NCI-H128 (cell line): ENCODE measurements around the gene CSRP1.
"Not testable (repeated sequence)": the region's sequence is repeated elsewhere in the genome, so short reads cannot be mapped to it uniquely, and the experiment has no call there.

ENCODE experiments used
- DNase-seq: peaks from one replicate; lab custom pipeline; 2025; ENCODE audit not compliant: unreplicated experiment; lab: John Stamatoyannopoulos, UW

Gene CSRP1

GRCh38 chr1:201479201-201479730, 27.7 kb downstream of the CSRP1 start:
- no peak for DNase-seq

GRCh38 chr1:201478666-201479065, 28.3 kb downstream of the CSRP1 start:
- DNase-seq, result not testable (repeated sequence)

GRCh38 chr1:201476670-201477344, 30.1 kb downstream of the CSRP1 start:
- no peak for DNase-seq

DNA sequence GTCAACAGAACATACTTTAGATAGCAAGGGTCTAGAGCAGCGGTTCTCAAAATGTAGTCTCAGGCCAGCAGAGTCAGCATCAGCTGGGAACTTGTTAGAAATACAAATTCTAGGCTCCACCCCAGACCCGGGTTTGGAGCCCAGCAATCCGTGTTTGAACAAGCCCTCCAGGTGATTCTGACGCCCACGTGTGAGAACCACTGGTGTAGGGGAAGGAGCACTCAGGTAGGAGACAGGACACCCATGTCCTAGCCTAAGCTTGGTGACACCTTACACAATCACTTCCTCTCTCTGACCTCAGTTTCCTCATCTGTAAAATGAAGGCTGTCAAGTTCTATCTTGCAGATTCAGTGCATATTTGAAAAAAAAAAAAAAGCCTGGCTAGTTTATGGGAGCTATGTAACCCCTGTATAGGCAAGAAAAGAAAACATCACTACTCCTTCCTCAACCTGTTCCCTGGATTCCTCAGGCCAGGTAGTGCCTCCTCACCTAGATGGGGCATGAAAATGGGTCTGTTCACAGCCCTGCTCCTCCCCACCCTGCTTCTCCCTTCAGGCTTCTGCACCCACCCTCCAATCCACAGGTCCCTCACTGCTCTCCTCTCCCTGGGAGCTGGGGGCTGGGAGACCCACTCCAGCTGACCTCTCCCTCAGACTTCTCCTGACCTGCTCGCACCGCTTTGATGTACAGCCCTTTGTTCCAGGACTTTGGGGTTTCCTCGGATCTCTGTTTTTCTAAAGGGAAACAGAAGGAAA, 30.8 kb downstream of the CSRP1 start:
- no peak for DNase-seq

DNA sequence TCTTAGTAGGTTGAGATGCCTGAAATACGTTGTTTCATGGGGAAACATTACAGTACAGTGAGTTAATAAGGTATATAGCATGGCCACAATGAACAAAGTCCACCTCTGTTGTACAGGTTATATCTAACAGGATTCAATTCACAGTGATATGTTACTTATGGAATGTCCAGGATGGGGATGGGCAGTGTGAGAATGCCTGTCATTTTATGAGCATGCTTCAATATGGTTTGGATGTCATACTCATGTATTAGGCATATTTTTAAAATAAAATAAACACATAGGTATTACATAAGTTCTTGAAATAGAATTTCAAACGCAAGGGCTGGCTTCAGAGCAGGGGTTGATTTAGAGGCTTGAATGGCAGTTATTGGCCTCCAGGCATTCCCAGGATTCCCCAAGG, 31.8 kb downstream of the CSRP1 start:
- no peak for DNase-seq

DNA sequence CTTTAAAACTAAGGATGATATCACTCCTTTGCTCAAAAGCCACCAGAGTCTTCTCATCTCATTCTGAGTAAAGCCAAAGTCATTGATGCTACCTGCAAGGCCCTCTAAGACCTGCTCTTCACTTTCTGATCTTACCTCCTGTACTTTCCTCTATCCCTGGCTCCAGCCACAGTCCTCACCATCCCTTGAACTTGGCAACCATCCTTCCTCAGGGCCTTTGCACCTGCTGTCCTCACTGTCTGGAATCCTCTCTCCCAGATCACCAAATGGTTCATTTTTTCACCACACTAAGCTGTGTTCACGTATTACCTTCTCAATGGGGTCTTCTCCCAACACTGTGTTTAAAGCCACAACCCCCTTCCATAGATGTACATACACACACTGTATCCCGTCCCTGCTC, 33.6 kb downstream of the CSRP1 start:
- DNase-seq, result no peak

DNA sequence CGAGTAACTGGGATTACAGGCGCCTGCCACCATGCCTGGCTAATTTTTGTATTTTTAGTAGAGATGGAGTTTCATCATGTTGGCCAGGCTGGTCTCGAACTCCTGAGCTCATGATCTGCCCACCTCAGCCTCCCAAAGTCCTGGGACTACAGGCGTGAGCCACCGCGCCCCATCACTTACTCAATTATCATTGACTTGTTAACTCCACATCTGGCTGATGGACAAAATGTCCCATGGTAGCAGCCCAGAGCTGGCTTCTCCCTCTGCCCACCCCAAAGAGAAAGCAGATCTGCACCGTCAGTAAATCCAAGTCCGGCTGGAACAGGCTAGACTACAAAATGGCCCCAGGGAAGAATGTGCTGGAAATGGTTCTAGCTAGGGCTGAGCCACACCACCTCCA, 34.6 kb downstream of the CSRP1 start:
- DNase-seq, result not testable (repeated sequence)

DNA sequence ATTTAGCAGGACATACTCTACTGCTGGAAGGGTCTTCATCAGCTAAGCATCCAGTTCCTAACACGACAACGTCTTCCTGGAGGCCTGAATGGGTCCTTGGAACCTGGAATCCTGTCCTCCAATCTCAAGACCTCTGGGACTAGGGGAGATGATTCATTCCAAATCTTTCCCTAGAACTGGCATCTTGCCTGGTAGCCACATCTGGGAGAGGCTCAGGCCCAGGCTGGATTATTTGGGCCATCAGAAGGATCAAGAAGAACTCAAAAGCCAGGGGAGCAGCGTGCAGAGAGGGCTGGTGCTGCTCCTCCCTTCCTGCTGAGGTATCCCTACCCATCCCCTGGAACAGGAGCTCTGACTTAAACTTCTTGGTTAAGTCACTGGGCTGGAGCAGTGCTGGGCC, 35.2 kb downstream of the CSRP1 start:
- DNase-seq, result no peak

DNA sequence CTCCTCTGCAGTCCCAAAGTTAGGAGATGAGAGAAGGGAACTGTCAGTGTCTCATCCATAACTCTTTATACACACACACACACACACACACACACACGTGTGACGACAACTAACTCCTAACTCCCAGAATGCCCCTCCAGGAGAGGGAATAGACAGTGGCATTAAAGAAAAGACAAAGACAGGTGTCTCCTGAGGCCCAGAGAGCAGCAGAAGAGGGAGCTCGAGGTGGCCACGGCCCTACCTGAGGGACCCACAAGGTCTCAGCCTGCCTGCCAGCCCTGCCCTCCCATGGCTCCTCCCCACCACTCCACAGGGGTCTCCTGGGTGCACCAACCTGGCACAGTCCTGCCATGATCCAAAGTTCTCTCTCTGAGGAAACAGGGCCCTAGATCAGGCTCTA, 36.3 kb downstream of the CSRP1 start:
- DNase-seq, result no peak

- no peak for DNase-seq
These were observed 37.3 kb downstream of the CSRP1 start for GRCh38 chr1:201469645-201470074.

DNA sequence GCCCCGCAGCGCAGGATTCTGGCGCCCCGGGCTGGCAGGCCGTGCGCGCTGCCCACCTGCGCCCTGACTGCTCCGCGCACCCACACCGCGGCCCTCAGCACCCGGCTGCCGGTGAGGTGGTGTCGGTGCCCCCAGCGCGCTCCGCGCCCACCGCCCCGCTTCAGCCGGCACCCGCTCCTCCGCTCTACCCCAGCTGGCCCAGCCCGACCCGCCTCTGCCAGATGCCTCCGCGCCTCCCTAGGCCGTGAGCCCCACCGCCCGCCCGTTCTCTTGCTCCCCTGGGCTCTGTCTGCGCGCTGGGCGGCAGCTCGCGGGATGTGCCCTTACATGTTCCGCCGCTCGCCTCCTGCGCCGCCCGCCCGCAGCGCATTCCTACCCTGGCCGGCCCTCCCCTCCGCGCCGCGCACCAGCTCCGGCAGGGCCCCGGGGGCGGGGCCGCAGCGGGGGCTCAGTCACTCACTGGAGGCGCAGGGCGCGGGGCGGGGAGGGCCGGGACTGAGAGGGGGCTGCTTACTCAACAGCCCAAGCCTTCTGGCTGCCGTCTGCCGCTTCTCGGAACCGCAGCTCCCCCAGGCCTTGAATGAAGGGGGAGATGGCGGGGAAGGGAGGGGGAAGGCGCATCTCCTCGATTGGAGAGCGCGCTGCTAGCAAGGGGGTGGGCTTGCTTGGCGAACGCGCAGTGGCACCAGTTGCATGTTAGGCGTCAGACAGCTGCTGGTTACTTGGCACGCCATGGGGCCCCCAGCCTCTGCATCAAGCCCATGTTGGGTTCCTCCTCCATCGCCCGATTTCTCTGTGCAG, 37.9 kb downstream of the CSRP1 start, which contains the start of gene PHLDA3:
TSS of gene PHLDA3 (minus strand) at position 345 of the 801 bp plus-strand sequence. CDS start 402 bp downstream, outside the sequence.
- DNase-seq, result peak; percentile 56

DNA sequence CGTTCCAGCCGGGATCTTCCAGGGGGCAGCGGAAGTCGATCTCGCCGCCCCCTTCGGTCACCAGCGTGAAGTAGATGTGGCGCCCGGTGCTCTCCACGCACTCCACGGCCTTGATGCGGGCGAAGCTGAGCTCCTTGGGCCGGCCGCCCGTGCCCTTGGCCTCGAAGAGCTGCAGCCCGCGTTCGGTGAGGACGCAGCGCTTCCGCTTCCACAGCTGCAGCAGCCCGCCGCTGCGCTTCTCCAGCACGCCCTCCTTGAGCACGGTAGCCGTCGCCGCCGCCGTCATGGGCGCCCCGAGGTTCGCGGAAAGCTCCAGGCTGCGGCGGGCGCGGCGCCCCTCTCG, 38.5 kb downstream of the CSRP1 start:
- peak; percentile 10 for DNase-seq

DNA sequence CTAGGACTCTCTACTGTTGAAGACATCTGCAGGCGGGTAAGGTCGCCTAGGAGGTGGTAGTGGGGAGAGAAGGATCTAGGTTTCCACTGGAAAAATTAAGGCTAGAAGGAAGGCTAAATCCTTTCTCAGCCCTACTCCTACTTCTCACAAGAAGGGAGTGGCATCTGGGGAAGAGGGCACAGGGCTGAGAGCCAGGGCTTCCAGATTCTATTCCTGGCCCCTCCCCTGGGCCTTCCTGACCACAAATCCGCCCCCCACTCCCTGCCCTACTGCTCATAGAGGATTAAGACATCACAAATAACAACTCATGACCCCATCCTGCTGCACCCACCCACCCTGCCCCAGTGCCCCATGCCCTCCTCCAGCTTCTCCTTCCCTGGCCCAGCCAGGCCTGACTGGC, 40.4 kb downstream of the CSRP1 start:
- DNase-seq, result no peak

GRCh38 chr1:201465698-201466290, 41.1 kb downstream of the CSRP1 start:
- DNase-seq, result no peak

GRCh38 chr1:201463071-201463552, 43.8 kb downstream of the CSRP1 start:
- DNase-seq, result no peak

DNA sequence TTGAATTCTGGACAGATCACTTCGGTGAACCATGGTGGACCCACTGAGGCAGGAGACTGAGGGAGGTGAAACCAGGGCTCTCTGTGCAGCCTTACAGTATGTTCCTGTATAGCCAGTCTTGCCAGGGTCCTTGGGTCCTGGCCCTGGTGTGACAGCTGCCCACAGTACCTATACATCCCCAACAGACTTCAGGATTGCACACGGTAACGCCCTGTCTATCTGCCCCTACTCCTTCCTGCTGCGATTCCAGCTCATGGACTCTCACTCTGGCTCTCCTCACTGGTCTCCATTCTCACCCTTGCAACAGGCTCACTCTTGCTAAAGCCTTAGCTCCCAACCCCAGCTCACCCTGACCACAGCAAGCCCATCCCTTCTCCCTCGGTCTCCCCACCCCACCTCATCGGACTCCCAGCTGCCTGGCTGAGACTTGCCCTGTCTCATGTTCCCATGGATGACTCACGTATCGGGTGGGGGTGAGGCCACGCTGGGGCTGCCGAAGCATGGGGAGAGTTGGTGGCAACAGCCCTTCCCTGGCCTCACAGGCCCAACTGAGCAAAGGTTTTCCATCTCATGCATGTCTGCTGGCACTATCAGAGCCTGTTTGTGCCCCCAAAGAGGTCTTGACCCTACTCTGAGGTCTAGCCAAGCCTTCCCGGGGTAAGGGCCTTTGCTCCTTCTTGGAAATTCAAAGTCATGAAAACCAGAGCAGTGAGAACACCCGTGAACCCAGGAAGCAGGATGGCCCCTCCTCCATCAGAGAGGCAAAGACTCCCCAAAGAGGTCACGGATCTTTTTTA, 45.1 kb downstream of the CSRP1 start:
- no peak for DNase-seq

DNA sequence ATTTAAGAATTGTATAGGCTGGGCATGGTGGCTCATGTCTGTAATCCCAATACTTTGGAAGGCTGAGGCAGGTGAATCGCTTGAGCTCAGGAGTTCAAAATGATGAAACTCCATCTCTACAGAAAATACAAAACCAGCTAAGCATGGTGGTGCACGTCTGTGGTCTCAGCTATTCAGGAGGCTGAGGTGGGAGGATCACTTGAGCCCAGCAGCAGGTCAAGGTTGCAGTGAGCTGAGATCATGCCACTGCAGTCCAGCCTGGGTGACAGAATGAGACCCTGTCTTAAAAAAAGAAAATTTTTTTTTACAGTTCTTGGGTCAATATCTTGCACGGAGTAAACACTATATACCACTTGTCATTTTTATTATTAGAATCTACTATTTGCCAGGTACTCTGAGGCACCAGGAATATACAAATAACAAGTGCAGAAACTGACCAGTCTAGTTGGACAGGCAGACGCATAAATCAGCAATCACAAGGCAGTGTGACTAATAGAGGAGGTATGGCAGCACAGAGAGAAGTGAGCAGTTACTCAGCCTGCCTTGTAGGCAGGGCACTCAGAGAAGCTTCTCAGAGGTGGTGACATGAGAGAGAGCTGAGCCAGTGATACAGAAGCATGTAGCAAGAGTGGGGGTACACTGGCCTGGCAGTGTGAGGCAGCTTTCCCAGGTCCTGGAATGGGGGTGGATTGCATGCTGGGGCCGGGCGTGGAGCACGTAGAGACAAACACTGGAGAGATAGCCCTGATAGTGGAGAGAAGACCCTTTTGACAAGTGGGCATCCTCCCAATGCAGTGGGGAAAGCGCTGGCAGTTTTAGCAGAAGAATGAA, 45.9 kb downstream of the CSRP1 start:
- DNase-seq, result no peak

GRCh38 chr1:201459775-201460174, 47.1 kb downstream of the CSRP1 start:
- no peak for DNase-seq

GRCh38 chr1:201459052-201459451, 47.9 kb downstream of the CSRP1 start:
- no peak for DNase-seq
